Breast epithelium (tissue), 3 donors: ENCODE data around the gene AKIP1.

Experiments used
- CTCF ChIP-seq, 3 donors: fragments of 450-650 bp; IDR thresholded peaks; one replicate each; pipeline ENCODE4 v1.5.1; 2016 to 2017; ENCODE audit warnings: antibody characterized with exemption in 3 of 3, mild to moderate bottlenecking in 3 of 3, moderate library complexity in 3 of 3
- POLR2A ChIP-seq: fragments of 450-650 bp; IDR thresholded peaks from one replicate; pipeline ENCODE4 v1.6.1; 2016; ENCODE audit warnings: antibody characterized with exemption, mild to moderate bottlenecking, moderate library complexity
- POLR2AphosphoS5 ChIP-seq, 3 donors: sonication (generic); formaldehyde crosslinking; IDR thresholded peaks; one replicate each; pipeline ENCODE4 v1.6.1; 2017; ENCODE audit warnings: antibody characterized with exemption in 3 of 3

- TF ChIP-seq CTCF (IDR thresholded peaks at IDR 0.05): no peak
- TF ChIP-seq POLR2AphosphoS5 (IDR thresholded peaks at IDR 0.05): no peak
- no peak for TF ChIP-seq POLR2A
Observed at GRCh38 chr11:8925711-8926110, 14.7 kb downstream of the AKIP1 start.
